ENCODE measurements around the gene FGF11. TPM values are rescaled to one million over a fixed set of nuclear protein-coding genes. Genes with fewer than 3 reads are reported as not detected.

Gene FGF11
- total RNA-seq, 2 experiments from 2014 or later = 1.5 to 1.7 TPM

DNA sequence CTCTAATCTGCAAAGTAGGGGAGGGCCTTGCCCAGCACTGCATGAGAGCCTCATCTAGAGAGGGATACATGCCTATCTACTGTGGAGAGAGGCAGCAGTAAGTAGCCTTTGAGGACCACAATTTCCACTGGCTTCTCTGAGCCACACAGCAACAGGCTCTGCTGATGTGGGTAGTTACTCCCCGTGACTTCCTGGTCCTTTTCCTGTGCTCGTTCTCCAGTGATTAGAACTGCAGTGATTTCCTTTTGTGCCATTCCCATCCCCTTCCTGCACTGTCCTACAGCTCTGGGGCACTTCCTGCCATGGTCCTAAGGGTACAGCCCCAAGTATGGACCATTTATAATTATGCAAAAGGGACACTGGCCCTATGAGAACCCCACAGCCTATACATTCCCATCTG lies 48.0 kb upstream of the FGF11 start:
- TF ChIP-seq CTCF (IDR thresholded peaks at IDR 0.05) = no peak
- Histone ChIP-seq H3K27ac (ENCODE audit: low read depth in 1 of 2, low read length in 2 of 2) (no peak overlapping the region), H3K36me3 (ENCODE audit: insufficient read depth, low read length) (peaks cover 55% of the 10 kb centered on the region), H3K4me3 (ENCODE audit: low read length) (no peak overlapping the region), H3K4me1 (ENCODE audit: insufficient read depth, low read length) (peaks cover 49% of the 10 kb centered on the region), H3K27me3 (ENCODE audit: control insufficient read depth in 1 of 2, insufficient read depth in 2 of 2, low read length in 2 of 2) (no peaks in the 10 kb centered on the region), H3K9me3 (ENCODE audit: control insufficient read depth in 1 of 2, insufficient read depth in 1 of 2, low read length in 2 of 2) (no peaks in the 10 kb centered on the region)
- intact Hi-C loops (cut with DNase I, micrococcal nuclease) = loop anchor here in 1 of 2 experiments (5.0 kb wide), 1 partner anchor 41 kb away; no protein-coding TSS in a partner anchor
- ChIA-PET CTCF (no interaction called here), POLR2A (no interaction called here)
- DNase-seq (no peak), ATAC-seq (ENCODE audit: poor library complexity) (no peak)
- Mint-ChIP-seq H3K4me1 (ENCODE audit: low read depth) (peaks cover 36% of the 10 kb centered on the region), H3K9me3 (no peaks in the 10 kb centered on the region), H3K27me3 (no peaks in the 10 kb centered on the region), H3K36me3 (ENCODE audit: low read depth) (peaks cover 66% of the 10 kb centered on the region), H3K4me3 (peak overlapping the region; percentile 45), H3K27ac (peak overlapping the region; percentile 75)

GRCh38 chr17:7392696-7393612 lies 46.4 kb upstream of the FGF11 start:
- H3K36me3 Mint-ChIP-seq (ENCODE audit: low read depth) = peaks cover 54% of the 10 kb centered on the region

More at GRCh38 chr17:7392696-7393612, 46.4 kb upstream of the FGF11 start:
- Mint-ChIP-seq H3K4me1 (ENCODE audit: low read depth) (peaks cover 36% of the 10 kb centered on the region), H3K4me3 (peak overlapping the region; percentile 96), H3K27ac (peak overlapping the region; percentile 94), H3K9me3 (no peaks in the 10 kb centered on the region), H3K27me3 (no peaks in the 10 kb centered on the region)
- Histone ChIP-seq H3K27me3 (ENCODE audit: control insufficient read depth in 1 of 2, insufficient read depth in 2 of 2, low read length in 2 of 2) (no peaks in the 10 kb centered on the region), H3K4me1 (ENCODE audit: insufficient read depth, low read length) (peaks cover 49% of the 10 kb centered on the region), H3K36me3 (ENCODE audit: insufficient read depth, low read length) (peaks cover 48% of the 10 kb centered on the region), H3K4me3 (ENCODE audit: low read length) (peak overlapping the region; percentile 82), H3K27ac (ENCODE audit: low read depth in 1 of 2, low read length in 2 of 2) (peak overlapping the region; percentile 68 to 79), H3K9me3 (ENCODE audit: control insufficient read depth in 1 of 2, insufficient read depth in 1 of 2, low read length in 2 of 2) (no peaks in the 10 kb centered on the region)
- POLR2A ChIA-PET = interaction anchor here (1.0 to 2.9 kb wide), 4 partner anchors 8 to 52 kb away, joined by 4 to 31 read pairs (median 14); partner anchors contain the start of genes CHRNB1, TMEM102 and TMEM256
- no peak for TF ChIP-seq CTCF (IDR thresholded peaks at IDR 0.05)
- CTCF ChIA-PET = interaction anchor here (1.1 to 1.8 kb wide), 2 partner anchors 9 to 11 kb away, joined by 8 to 10 read pairs; partner anchors contain the start of gene TMEM256
- no peak for ATAC-seq (ENCODE audit: poor library complexity)
- intact Hi-C loops (cut with DNase I, micrococcal nuclease) = loop anchor here in 1 of 2 experiments (5.0 kb wide), 1 partner anchor 39 kb away; no protein-coding TSS in a partner anchor
- DNase-seq = peak in 1 of 14 experiments; percentile 33
